Measurements from ENCODE around the gene ARHGAP42.
"Not testable (repeated sequence)": the region's sequence is repeated elsewhere in the genome, so short reads cannot be mapped to it uniquely, and the experiment has no call there.

Gene ARHGAP42

DNA sequence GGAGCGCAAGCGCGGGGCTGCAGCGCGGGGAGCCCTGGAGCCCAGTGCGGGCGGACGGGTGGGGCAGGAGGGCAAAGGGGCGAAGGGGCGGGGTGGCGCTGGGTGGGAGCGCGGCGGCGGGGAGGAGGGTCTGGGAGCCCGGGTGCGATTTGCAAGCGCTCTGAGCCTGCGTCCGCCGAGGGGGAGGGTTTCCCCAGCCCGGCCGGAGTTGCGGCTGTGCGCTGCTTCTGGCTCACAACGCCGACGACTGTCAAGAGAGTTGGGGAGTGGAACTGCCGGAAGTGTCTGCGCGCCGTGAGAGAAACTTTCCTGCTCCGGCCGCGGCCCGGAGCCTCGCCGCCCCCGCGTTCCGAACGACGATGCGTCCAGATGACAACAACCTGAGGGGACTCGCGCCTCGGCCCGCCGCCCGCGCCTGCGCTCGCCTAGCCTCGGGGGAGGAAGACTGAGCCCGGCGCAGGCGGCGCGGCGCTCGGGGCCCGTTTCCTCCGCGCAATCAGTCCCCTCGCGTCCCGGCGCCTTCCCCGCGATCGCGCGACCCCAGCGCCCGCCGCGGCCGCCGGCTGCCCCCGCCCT, at the start of gene ARHGAP42:
Gene ARHGAP42, plus strand, starts transcription at position 235 of the 576 bp plus-strand sequence. CDS start 391 bp downstream, outside the sequence.
- peak in 44 of 56 donors; percentile 8 to 75 (median 36) for DNase-seq

- no peak for DNase-seq
Measured at GRCh38 chr11:100637706-100638105, 49.4 kb upstream of the ARHGAP42 start.

- no peak for DNase-seq
Measured at GRCh38 chr11:100638648-100639047, 48.4 kb upstream of the ARHGAP42 start.

- peak in 22 of 56 donors; percentile 1 to 62 (median 18) for DNase-seq
Measured at GRCh38 chr11:100639140-100639539, 47.9 kb upstream of the ARHGAP42 start.

- no peak for DNase-seq
Measured at GRCh38 chr11:100640071-100640470, 47.0 kb upstream of the ARHGAP42 start.

- DNase-seq: no peak
Measured at GRCh38 chr11:100640646-100641045, 46.4 kb upstream of the ARHGAP42 start.

DNA sequence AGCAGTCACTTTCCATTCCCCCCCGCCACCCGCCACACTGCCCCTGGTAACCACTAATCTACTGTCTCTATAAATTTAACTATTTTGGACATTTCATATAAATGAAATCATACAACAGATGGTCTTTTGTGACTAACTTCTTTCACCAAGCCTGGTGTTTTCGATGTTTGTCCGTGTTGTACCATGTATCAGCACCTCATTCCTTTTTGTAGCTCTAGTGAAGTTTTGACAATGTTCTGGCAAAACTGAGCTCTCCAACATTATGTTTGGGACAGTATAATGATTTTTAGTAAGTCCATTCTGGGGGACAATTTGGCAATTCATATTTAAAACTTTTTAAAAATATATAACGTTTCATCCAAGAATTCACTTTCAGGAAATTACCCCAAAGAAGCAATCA, 45.6 kb upstream of the ARHGAP42 start:
- DNase-seq: no peak

DNA sequence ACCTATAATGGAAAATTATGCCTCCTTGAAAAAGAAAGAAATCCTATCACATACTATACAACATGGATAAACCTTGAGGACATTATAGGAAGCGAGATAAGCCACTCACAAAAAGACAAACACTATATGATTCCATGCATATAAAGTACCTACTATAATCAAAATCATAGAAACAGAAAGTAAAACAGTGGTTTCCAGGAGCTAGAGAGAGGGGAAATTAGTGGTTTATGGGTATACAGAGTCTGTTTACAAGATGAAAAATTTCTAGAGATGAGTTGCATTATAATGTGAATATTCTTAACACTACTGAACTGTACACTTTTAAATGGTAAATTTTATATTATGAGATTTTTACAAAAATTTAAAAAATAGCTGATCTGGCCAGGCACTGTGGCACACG, 40.5 kb upstream of the ARHGAP42 start:
- DNase-seq: no peak

GRCh38 chr11:100647861-100648260, 39.2 kb upstream of the ARHGAP42 start:
- DNase-seq: no peak

DNA sequence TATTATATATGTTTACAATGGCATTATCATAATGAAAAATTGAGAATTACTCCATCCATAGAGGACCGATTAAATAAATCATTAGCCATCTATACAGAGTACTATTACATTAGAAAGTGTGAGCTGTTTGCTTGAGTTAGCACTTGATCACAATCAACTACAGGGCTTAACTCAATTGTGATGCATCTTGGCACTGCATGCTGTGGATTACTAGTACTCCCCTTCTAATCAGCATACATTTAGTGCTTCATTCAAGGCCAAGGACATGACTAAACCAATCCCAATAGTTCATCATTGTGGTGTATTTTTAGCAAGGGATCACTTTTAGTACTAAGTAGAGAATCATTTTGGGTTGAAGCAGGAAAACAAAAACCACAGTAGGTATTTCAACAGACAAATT, 23.5 kb upstream of the ARHGAP42 start:
- DNase-seq: no peak

DNA sequence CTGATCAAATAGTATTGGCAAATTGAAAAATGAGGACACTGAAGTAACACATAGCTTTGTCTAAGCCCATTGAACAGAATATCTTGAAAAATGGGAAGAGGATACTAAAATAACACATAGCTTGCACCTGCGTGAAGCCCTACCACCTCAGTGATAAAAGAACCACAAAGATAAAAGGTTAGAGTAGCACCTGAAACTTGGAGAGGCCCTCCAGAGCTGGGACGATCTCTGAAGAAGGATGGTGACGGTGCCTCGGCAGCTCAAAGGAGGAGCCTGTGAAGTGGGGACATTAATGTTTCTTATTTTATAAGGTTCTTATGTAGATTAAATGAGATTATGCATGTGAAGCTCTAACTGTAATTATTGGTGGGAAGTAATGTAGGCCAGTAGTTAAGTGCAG, 23.1 kb upstream of the ARHGAP42 start:
- DNase-seq: no peak

- not testable (repeated sequence) for DNase-seq
Measured at GRCh38 chr11:100666816-100667215, 20.3 kb upstream of the ARHGAP42 start.

GRCh38 chr11:100667449-100667848, 19.6 kb upstream of the ARHGAP42 start:
- DNase-seq: no peak

- no peak for DNase-seq
Measured at GRCh38 chr11:100670140-100670539, 16.9 kb upstream of the ARHGAP42 start.

- no peak for DNase-seq
Measured at GRCh38 chr11:100671471-100671870, 15.6 kb upstream of the ARHGAP42 start.

GRCh38 chr11:100672498-100673033, 14.5 kb upstream of the ARHGAP42 start:
- DNase-seq: no peak

DNA sequence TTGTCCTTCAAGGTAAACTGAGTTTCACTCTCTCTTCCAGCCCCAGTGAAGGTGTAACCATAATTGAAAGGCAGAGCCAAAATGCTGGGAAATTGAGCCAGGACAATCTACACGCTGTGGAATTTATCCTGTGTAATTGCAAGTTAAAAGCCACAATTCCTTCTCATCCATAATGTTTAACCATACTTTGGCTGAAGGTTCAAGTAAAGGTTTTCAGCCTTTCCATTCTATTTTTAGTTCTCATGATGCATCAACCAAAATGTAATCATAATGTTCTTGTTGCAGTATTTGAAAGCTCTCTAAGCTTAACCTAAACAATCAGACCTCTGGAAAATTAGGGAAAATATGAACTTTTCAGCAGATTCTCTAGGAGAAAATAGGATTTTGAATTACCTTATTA, 14.0 kb upstream of the ARHGAP42 start:
- DNase-seq: no peak

DNA sequence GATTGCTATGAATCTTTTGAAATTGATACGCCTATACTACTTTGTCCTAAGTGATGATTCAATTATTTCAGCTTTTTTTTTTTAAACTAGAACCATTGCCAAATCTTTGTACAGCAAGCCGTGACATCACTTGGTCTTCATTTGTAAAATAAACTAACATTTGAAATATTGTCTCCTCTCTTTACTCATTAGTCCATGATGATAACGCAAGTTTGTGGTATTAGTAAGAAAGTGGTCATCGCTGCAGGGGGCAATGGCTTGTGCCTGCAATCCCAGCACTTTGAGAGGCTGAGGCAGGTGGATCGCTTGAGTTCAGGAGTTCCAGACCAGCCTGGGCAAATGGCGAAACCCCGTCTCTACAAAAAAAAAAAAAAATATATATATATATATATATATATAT, 12.9 kb upstream of the ARHGAP42 start:
- no peak for DNase-seq

DNA sequence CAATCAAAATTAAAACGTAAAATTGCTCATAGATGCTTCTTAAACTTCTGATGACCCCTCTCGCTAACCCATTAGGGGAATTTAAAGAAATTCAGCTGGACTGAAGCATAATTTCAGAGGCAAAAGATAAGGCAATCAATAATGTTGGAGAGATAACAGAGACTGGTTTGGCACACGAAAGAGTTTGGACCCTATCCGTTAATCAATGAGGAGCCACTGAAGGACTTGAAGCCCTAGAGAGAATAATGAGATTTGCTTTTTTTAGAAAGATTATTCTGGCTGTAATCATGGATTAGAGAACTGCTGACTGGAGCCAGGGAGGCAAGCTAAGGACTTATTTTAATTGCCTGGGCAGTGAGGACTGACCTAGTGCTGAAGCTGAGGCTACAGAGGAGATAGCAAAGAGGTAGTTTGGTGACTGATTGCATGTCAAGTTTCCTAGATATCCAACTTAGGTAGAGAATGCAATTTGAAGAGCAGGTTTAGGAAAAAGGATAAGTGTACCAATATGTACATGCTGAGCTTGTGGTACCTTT, 11.9 kb upstream of the ARHGAP42 start:
- DNase-seq: no peak

DNA sequence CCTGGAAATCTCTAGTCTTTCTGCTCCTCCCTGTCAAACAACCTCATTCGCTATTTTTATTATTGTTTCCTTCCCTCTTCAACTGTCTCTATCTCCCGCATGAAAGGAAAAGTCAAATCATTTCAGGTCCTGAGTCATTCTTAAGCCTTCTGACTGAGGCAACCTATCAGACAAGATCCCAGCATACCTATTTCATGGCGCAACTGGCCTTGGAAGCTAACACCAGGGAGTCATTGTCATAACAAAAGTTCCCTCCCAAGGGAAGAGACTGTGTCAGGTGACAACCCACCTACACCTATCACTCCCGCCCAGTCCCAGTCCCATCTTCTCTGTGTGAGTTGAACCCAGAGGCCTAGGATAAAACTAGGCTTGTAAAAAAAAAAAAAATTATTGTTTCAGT, 10.2 kb upstream of the ARHGAP42 start:
- DNase-seq: no peak

DNA sequence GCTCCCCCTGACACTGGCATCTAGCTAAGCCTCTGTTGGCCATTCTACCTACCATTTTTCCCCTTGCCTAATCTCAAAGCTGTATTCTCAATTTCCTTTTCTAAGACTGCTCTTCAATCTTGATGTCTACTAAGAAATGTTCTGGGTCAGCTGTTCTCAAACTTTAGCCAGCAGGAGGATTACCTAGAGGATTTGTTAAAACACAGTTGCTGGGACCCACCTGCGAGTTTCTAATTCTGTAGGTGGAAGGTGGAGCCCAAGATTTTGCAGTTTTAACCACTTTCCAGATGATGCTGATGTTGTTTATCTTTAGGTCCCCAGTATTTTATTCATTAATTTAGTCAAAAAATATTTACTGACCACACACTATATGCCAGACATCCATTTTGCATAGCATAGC, 9.3 kb upstream of the ARHGAP42 start:
- no peak for DNase-seq

DNA sequence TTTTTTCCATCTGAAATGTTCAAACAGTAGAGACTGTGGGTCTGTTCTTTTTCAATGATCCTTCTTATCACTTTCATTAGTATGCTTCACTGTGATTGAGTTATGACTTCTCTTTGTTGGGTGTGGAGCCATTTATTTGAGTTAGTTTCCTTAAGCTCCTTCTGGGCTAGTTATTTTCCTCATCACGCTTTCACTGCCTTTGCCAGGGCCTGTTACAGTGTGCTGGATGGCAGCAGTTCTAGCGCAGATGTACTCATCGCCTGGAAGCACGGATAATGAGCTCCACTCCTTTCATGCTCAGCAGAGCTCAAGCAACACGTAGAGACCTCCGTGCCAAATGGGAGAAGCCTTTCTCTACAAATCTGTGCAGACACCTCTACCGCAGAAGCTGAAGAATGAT, 7.0 kb upstream of the ARHGAP42 start:
- DNase-seq: peak in 19 of 56 donors; percentile 7 to 66 (median 20)

DNA sequence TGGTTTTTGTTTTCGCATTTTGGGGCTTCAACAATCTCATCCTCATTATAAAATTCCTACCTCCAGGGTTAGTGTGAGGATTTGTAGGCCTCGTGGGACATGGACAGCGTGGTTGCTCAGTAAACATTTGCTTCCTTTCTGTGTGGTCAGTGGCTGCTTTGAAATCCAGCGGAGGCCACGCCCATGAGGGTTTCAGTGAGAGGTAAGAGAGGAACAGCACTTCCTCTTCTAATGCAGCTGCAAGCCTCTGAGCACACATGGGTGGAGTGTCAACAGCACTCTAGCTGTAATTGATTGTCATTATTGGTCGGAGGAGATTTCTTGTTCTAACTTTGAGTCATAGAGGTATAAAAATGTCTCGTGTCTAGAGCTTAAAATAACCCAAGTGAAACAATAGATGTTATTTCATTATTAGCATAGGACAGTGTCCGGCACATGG, 6.0 kb upstream of the ARHGAP42 start:
- DNase-seq: peak in 3 of 56 donors; percentile 6 to 14 (median 7)
